Dermis microvascular lymphatic vessel endothelial cell (primary cell): ENCODE measurements around the gene ARMC2. TPM values are rescaled to one million over a fixed set of nuclear protein-coding genes. Genes with fewer than 3 reads are reported as not detected.

ENCODE experiments used
- DNase-seq, 2 donors: peaks; one replicate each; pipeline versions ENCODE4 v3.0.0 to v3.0.0-alpha.2; 2010; ENCODE audit warnings: low read depth in 2 of 2
- total RNA-seq: library from RNA; depleted of rRNA; stranded (reverse); fragments of >200 nt; gene quantifications from 2 replicates; pipeline ENCODE4 v1.2.1, GENCODE V29; 2014

ARMC2 gene
- total RNA-seq, 1 donor from 2014 or later = 0.64 TPM

DNA sequence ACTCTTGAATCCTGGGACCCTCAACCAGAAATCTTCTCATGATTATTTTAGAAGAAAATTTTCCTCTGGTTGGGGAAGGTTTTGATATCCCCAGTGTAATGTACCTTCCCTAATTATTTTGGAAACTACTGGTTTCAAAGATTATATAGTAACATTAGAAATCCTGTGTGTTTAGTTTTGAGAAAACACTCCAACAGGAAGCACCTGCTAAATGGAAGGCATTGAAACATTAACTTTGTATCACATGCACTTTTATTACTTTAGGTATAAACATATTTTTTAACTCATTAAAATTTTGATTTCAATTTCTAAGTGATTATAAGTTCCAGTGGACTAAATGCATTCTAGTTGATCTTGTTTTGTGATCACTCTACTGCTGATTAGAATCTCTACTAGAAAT is 137.1 kb downstream of the ARMC2 start:
- DNase-seq = peak; percentile 17 to 51

DNA sequence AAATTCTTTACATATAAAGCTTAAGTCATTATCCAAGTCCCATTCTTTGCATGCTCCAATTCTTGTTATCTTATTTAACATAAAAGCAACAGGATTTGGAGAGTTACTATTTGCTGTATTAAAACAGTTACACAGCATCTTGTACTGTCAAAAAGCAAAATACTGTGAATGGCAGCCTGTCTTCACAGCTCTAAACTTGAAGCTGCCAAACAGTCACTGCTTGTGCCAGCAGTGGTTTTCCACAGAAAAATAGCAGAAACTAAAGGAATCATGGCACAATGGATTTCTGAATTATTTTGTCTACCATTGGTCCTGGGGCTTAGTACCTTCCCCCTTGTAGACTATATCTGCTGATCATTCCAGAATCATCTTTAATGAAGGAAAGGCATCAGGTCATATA is 138.9 kb downstream of the ARMC2 start:
- no peak for DNase-seq

DNA sequence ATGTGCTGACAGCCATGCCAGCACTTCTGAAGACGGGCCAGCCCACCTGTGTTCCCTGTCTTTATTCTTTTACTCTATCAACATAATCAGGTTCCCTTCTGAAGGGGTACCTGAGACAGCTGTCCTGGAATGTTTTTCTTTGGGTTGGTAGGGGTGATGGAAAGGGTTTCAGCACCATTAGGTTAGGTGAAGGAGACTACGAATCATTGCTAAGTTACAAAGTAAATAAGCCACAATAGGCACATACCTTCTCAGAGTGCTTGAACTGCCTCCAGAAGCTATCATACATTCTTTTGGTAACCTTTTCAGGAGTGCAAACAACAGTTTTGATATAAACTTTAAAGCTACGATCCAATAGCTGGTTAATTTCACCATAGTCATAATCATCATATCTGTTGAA is 140.1 kb downstream of the ARMC2 start:
- no peak for DNase-seq

DNA sequence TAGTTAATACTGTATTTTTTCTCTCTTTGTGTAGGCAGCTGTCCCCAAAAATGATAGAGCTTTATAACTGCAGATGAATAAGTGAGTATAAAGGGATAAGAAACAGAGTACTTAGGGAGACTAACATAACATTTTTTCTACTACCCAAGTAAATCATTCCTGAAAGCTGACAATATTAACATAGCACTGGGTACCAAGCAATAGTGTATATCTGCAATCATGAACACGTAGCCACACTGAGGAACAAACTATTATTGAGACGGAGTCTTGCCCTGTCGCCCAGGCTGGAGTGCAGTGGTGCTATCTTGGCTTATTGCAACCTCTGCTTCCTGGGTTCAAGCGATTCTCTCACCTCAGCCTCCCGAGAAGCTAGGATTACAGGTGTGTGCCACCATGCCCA is 140.5 kb downstream of the ARMC2 start:
- no peak for DNase-seq

DNA sequence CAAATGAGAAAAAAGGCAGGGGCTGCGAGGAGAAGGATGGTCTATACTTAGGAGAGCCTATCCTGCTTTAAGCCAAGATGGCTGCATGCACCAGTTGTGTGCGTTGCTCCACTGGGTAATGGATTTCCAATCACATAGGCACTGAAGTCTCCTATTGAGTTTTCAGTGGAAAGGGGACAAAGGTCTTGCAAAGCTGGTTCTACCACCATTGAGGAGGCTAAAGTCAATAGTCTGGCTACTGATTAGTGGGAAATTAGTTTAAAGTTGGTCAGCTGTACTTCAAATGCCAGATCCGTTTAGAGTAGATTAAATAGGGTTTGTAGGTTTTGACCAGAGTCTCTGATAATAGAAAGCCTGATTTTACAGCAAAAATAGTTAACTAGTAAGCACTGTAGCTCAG is 141.5 kb downstream of the ARMC2 start:
- no peak for DNase-seq

DNA sequence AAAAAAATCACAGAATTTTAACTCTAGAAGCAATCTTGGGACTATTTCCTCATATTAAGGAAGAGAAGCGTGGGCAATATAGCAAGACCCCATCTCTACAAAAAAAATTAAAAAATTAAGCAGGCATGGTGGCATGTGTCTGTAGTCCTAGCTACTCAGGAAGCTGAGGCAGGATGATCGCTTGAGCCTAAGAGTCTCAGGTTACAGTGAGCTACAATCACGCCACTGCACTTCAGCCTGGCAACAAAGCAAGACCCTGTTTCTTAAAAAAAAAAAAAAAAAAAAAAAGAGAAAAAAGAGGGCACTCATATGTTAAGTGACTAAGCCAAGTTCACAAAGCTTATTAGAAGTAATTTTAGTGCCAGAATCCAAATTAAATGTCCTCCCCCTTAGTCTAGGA is 145.7 kb downstream of the ARMC2 start:
- no peak for DNase-seq

DNA sequence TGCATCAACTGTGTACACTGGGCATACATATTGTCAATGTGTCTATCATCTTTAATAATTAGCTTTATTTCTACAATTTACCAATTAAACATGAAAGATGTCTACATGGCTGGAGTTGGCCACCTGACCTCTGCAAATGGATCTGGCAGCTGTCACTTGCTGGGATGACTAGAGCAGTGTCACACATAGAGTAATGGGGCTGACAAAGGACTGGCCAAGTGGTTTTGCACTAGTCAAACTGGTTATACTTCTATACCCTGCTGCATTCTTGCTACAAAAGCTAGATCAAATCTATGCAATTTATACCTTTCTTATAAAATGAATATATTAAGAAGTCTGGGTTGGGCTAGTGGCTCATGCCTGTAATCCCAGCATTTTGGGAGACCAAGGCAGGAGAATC is 147.1 kb downstream of the ARMC2 start:
- no peak for DNase-seq

DNA sequence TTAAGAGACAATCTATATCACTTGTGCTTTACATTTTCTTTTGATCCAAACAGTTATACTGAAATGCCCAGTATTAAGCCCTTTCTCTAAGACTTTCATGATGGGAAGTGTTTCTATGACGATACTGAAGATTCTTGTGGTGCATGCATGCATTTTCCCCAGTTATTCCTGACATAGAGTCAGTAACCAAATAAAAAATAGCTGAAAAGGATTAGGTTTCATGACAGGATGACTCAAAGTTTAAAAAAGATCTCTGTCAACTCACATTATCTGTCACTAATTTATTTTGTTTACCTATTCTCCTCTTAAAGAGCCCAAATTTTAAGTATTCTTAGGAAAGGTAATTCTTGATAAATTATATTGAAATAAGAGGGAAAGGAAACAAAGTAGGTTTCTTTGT is 148.0 kb downstream of the ARMC2 start:
- DNase-seq = no peak

DNA sequence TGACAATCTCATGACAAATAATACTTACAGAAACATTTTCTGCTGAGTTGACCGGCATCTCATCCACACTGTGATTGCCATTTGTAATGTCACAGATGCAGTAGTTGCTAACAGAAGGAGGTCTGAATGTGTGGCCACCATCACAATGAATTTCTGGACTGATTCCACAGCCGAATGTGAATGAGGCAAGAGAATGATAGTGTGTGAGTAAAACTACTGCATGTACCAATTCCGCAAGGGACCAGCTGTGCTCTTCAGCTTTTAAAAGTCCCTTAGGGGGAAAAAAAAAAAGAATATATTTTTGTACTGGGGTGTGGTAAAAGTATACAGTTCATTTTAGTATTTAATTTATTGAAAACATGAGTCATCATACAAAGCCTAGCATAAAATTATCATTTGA is 150.3 kb downstream of the ARMC2 start:
- no peak for DNase-seq

DNA sequence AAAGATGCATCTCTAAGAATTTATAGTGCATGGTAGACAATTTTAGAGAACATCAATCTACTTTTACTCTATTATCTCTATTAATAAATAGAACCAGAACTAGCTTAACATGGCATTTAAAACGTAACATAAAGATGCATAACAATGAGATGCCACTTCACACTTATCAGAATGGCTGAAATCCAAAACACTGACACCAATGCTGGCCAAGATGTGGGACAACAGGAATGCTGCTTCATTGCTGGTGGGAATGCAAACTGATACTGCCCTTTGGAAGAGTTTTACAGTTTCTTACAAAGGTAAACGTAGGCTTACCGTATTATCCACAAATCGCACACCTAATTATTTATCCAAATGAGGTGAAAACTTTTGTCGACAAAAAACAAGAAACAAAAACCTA is 151.2 kb downstream of the ARMC2 start:
- no peak for DNase-seq

DNA sequence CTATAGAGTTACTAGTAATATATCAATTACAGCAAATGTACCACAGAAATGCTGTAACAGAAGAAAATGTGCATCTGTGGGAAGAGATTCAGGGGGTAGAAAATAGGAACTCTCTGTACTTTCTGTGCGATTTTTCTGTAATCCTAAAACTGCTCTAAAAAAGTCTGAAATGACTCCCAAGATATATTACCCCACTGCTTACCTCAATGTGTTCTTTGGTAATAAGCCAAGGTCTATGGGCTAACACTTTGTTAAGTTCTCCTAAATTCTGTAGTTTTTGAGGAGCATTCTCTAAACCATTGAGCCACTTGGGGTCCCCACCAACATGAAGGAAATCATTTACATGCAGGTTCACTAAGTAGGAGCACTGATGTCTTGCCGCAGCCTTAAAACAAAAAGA is 152.1 kb downstream of the ARMC2 start:
- no peak for DNase-seq

DNA sequence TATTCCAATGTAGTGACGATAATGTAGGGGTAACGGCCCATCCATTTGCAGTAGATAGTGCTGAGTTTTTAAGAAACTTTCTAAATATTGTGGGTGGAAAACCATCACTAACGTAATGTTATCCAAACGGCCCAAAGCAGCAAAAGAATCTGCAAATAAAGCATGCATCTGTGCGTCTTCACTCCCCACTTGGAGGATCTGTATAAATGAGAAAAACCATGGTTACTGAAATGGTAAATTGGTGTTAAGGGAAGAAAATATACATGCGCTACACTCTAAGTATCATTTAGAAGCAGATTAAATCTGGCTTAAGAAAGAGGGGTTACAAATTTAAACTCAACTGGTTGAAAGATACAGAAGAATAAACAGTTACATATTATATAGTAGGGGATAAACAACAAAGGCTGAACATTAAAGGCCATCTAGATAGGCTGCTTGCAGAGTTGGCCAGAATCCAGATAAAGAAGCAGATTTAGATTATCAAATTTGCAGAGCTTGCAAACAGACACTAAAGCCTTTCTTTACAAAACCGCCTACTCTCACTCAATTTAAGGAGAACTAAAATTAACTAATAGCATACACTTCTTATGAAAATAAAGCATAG is 153.2 kb downstream of the ARMC2 start:
- DNase-seq = no peak

DNA sequence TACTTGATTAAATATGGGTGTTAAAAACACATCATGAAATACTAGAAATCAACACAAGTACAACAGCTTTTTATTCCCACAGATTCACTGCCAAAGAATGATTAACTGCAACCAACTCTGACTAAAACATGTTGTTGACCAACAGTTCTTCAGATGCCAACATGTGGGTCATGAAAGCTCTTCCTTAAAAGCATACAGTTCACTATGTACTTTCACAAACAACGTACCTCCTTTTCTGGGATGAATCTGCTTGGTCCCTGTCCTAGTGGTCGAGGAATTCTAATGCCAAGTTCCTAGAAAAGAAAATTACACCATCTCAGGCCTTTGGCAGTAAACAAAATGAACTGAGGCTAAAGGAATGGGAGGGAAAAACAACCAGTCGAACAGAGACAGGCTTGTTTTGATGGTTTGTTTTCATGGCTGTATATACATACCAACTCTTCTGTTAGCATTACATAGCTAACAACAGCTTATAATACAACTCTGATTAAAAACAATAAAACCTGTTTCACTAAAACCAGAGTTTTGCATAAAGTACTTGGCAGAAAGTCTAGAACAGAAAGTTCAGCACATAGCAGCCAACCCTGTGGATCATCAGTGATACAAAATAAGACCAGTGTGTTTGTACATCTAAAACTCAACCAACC is 154.0 kb downstream of the ARMC2 start:
- DNase-seq = no peak

DNA sequence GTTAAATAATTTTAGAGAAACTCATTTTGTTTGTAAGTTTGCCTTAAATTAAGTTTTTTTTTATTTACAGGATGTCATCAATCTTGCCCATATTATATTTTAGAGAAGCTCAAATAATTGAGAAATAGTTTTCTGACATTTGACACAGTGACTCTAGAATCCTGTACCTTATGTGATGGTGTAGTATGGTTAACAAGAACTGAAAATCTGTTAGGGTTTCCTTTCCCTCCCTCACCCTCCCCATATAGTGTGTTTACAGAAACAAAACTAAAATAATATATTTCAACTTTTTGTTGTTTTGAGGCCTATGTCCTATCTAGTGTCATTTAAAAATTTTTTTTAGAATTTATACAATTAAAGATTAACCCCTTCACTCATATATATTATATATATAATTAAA is 154.7 kb downstream of the ARMC2 start:
- DNase-seq = no peak

DNA sequence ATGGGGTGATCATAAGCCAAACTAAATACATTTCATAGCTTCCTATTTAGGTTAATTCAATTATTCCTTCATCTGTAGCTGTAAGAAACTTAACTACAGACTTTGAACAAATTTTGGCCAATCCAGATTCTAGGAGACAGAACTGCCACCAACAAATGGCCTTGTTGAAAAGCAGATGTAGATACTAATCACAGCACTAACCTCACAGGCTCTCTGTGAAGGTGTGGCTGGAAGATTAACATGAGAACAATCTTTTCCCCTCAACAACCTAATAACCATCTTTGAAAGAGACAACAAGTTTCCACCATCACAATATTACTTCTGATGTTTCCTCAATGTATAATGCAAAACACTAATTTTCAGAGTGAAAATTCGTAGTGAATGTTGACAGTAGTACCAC is 158.6 kb downstream of the ARMC2 start:
- DNase-seq = no peak

DNA sequence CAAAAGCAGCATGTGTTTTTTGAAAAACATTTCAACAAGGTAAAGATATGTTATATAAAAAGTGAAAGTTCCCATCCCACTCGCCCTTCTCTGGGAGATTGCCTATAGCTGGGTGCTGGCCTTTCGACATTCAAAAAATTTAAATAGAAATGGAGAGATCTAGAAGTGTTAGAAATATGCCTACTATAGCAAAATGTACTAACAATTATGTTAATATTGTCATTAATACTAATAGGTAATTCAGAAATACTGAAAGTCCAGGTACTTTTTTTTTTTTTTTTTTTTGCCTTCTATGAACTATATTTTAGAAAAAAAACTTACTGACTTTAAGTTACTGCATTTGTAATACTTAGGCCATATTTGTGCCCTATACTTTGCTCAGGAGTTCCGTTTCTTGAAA is 159.3 kb downstream of the ARMC2 start:
- DNase-seq = no peak

DNA sequence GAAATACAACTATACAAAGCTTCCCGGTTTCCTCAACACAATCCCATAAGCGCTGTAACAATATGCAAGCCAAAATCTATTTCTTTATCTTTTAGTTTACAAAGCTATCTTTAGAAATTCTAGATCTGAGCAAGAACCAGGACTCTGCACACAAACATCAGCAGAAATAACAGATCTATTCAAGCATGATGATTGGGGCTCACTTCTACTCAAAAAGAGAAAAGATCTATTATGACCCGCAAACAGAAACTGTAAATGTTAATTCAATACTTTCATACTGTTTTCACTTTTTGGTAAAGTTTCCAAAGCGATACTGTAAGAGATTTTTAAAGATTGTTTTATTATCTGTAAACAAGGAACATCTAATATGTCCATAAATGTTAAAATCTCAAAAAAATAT is 159.8 kb downstream of the ARMC2 start:
- DNase-seq = no peak

DNA sequence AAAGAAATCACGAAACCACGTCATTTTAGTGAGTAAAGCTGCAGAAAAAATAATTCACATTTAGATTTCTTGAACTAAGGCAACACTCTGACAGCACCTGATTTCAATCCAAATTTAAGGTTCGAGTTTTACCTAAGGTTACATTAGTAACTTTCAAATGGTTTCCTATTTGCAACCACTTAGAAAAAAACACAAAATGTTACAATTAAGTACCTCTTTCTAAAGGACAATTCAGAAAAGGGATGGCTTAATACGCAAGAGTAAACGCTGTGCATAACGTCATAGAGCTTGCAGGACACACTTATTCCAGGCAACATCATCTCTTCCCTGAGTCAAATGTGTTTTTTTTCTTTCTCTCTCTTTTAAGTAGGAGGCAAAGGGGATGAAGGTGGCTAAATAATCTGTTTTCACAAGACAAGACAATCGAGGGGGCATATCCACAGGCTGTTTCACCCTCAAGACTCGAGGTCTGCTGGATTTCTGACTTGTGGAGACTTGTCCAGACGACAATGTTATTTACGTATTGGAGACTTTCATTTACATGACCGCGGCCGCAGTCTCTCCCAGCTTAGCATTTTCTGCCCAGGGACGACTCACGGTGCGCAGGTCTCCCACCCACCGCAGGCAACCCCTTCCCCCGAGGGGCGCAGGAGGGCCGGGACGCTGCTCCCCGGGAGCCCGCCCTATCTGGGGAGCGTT is 160.5 kb downstream of the ARMC2 start:
- DNase-seq = peak; percentile 21 to 61

DNA sequence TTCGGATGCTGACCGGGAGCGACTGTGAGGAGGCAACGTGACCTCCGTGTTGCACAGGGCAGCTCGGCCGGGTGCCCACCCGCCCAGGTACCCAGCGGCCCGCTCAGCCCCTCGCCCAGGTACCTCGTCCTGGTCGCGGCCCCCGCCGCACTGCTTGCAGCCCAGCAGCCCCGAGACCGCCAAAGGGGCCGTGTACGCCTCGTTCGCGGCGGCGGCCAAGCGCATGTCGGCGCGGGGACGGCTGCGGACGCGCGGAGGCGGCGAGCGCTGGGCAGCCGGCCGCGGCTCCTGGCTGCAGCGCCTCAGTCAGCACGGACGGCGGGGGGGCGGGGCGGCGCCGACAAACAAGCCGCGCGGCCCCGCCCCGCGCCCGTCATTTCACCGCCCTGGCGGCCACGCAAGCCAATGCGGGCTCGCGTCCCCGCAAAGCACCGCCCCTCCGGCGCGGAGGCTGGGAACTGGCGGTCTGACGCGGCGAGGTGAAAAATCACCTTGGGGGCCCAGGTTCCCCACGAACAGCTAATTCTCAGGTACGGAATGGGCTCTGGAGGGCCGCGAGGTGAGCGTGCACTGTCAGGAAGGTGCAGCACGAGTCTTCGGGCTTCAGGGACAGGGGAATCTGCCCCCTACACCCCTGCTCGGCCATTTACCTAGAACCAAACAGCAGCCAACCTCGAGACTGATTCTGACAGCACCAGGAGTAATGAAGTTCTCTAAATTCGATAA is 161.2 kb downstream of the ARMC2 start:
- DNase-seq = peak; percentile 65 to 91

DNA sequence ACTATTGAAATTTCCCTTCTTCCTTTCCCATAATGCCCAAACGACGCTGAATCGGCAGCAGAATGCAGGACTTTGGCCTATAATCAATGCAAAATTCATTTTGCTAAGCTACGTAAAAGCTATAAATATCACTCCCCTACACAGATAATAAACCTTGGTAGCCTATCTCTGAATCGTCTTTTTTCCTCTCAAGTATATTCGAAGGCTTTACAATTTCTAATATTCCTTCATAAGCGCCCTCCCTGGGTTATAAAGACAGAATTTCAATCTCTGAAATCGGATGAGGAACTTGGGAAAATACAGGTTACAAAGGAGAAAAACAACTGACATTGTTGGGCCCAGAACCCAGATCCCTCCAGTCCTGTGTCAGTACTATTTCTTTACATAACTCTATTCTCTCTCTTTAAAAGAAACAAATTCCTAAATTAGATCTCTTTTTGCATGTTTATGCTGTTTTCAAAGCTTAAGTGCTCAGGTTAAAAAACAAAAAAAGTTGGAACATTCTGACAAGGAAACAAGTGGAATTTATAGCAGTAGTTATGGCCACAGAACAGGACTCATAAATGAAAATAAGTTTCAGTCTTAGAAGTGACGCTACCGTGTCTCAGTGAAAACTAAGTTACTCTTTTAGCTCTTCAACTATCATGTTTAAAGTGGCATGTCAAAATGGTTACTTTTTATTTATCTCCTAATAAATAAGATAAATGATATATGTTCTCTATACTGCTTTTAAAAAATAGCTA is 161.9 kb downstream of the ARMC2 start:
- no peak for DNase-seq

DNA sequence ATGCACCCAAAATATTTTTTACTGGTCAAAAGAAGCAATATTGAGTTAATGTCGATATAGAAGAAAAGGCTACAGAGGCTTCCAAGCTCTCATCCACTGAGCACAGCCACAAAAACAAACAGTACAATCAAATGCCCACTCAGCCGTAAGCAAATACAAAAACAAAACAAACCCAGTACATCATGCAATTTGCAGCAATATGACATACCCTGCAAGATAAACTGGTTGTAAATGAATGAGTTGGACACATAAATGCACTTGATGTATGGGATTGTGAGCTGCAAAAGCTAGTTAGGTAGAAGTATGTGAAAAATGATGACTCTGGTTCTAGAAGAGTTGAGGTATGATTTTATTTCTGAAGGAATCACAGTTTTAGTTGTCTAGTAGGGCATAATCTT is 162.5 kb downstream of the ARMC2 start:
- DNase-seq = no peak
